Measurements from ENCODE around the gene CAMK2G. TPM values are rescaled to one million over a fixed set of nuclear protein-coding genes. Genes with fewer than 3 reads are reported as not detected.

The CAMK2G gene
- total RNA-seq, 1 donor from 2014 or later: 36.6 TPM

- no peak for DNase-seq (ENCODE audit: low spot score)
- Histone ChIP-seq H4K20me1 (ENCODE audit: low read depth) (no peaks in the 10 kb centered on the region), H3K27ac (no peak overlapping the region), H3K27me3 (no peaks in the 10 kb centered on the region), H3K9ac (no peak overlapping the region), H3K4me2 (no peak overlapping the region), H2AFZ (replicated peaks) (peak overlapping the region; percentile 70), H3K9me3 (ENCODE audit: low read depth) (no peaks in the 10 kb centered on the region), H3K4me3 (no peak overlapping the region), H3K36me3 (no peaks in the 10 kb centered on the region), H3F3A (ENCODE audit: low read depth) (no peaks in the 10 kb centered on the region), H3K79me2 (ENCODE audit: low read depth) (no peaks in the 10 kb centered on the region), H3K4me1 (no peaks in the 10 kb centered on the region)
- Mint-ChIP-seq H3K27me3 (ENCODE audit: insufficient read depth, low read depth) (peaks cover 2% of the 10 kb centered on the region), H3K27ac (no peak overlapping the region), H3K36me3 (no peaks in the 10 kb centered on the region), H3K4me3 (no peak overlapping the region), H3K9me3 (no peaks in the 10 kb centered on the region), H3K4me1 (peaks cover 8% of the 10 kb centered on the region)
- TF ChIP-seq CTCF (IDR thresholded peaks at IDR 0.05) (no peak), EZH2 (IDR thresholded peaks at IDR 0.05) (no peak), EZH2phosphoT487 (IDR thresholded peaks at IDR 0.05) (no peak)
These were observed 14.7 kb upstream of the CAMK2G start for GRCh38 chr10:73889014-73889413.

DNA sequence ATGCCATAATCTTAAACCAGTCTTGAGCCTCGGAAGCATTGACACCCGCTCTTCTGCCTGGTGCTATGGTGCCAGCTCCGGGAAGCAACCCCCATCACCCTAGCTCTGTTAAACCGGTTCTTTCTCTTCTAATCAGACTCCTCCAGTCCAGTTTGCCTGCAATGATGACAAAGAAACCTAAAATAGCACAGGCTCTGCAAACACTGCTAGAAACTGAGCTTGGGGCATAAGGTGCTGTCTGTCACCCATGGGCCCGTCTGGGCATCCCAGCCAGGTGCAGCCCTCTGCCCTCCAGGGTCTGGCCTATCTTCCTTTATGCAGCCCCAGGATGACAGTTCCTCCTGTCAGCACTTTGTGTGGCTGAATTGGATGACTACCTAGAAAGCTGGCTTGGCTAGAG lies 14.2 kb upstream of the CAMK2G start:
- H3K27ac Mint-ChIP-seq: peak overlapping the region; percentile 43
- H3K36me3 ChIP-seq: no peaks in the 10 kb centered on the region
- no peaks in the 10 kb centered on the region for H3K79me2 ChIP-seq (ENCODE audit: low read depth)
- no peak for TF ChIP-seq EZH2 (IDR thresholded peaks at IDR 0.05)
- no peak overlapping the region for H3K4me3 Mint-ChIP-seq
- no peak for DNase-seq (ENCODE audit: low spot score)
- no peaks in the 10 kb centered on the region for H4K20me1 ChIP-seq (ENCODE audit: low read depth)
- no peak overlapping the region for H3K9ac ChIP-seq
- no peaks in the 10 kb centered on the region for H3K9me3 Mint-ChIP-seq
- no peak overlapping the region for H3K27ac ChIP-seq
- no peaks in the 10 kb centered on the region for H3K36me3 Mint-ChIP-seq
- no peaks in the 10 kb centered on the region for H3K27me3 ChIP-seq
- H3K4me1 ChIP-seq: no peaks in the 10 kb centered on the region
- no peak overlapping the region for H3K4me3 ChIP-seq
- no peak overlapping the region for H3K4me2 ChIP-seq
- H3K27me3 Mint-ChIP-seq (ENCODE audit: insufficient read depth, low read depth): peaks cover 2% of the 10 kb centered on the region
- H3F3A ChIP-seq (ENCODE audit: low read depth): no peaks in the 10 kb centered on the region
- no peaks in the 10 kb centered on the region for H3K9me3 ChIP-seq (ENCODE audit: low read depth)
- H3K4me1 Mint-ChIP-seq: peaks cover 8% of the 10 kb centered on the region
- H2AFZ ChIP-seq (replicated peaks): peak overlapping the region; percentile 70

- Mint-ChIP-seq H3K4me1 (peaks cover 8% of the 10 kb centered on the region), H3K27ac (no peak overlapping the region), H3K27me3 (ENCODE audit: insufficient read depth, low read depth) (no peaks in the 10 kb centered on the region), H3K9me3 (no peaks in the 10 kb centered on the region), H3K36me3 (no peaks in the 10 kb centered on the region), H3K4me3 (no peak overlapping the region)
- Histone ChIP-seq H3K27me3 (no peaks in the 10 kb centered on the region), H2AFZ (replicated peaks) (peak overlapping the region; percentile 45), H3K4me3 (no peak overlapping the region), H3K4me1 (no peaks in the 10 kb centered on the region), H3F3A (ENCODE audit: low read depth) (no peaks in the 10 kb centered on the region), H4K20me1 (ENCODE audit: low read depth) (no peaks in the 10 kb centered on the region), H3K9ac (no peak overlapping the region), H3K79me2 (ENCODE audit: low read depth) (no peaks in the 10 kb centered on the region), H3K4me2 (no peak overlapping the region), H3K36me3 (no peaks in the 10 kb centered on the region), H3K9me3 (ENCODE audit: low read depth) (no peaks in the 10 kb centered on the region), H3K27ac (no peak overlapping the region)
- TF ChIP-seq EZH2phosphoT487 (IDR thresholded peaks at IDR 0.05) (no peak), EZH2 (IDR thresholded peaks at IDR 0.05) (no peak), CTCF (IDR thresholded peaks at IDR 0.05) (no peak)
- DNase-seq (ENCODE audit: low spot score): no peak
These were observed 13.1 kb upstream of the CAMK2G start for GRCh38 chr10:73887294-73888039.

DNA sequence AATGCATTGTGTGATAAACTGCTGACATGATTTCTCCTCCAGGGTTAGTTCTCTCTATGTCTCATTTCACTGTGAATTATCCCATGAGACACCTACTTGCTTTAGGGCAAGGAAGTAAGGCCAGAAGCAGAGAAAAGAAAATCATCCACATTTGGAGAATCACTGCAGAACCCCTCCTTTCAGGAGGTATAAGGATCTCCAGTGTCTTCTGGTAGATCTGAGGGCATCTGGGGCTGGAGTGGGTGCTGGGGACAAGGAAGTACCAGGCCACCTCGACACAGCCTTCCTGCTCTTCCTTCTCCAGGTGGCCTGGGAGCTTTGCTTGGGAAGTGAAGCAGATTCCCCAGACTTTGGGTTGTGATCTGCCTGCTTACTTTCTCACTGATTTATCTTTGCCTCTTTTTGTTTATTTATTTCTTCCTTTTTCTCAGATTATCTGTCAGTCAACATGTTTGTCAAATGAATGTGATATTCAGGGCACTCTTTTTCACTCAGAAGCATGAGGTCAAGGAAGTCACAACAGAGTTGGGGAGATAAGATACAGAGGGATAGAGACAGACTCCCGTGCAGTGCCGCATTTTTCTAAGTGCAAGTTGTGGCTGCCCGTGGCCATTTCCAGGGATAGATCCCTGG lies 12.4 kb upstream of the CAMK2G start:
- H3K4me3 Mint-ChIP-seq: no peak overlapping the region
- DNase-seq (ENCODE audit: low spot score): no peak
- no peak overlapping the region for H3K27ac ChIP-seq

More for the DNA sequence above, 12.4 kb upstream of the CAMK2G start:
- no peaks in the 10 kb centered on the region for H4K20me1 ChIP-seq (ENCODE audit: low read depth)
- H2AFZ ChIP-seq (replicated peaks): peak overlapping the region; percentile 45
- no peak for TF ChIP-seq CTCF (IDR thresholded peaks at IDR 0.05)
- TF ChIP-seq EZH2 (IDR thresholded peaks at IDR 0.05): no peak
- no peak for TF ChIP-seq EZH2phosphoT487 (IDR thresholded peaks at IDR 0.05)
- no peaks in the 10 kb centered on the region for H3K36me3 ChIP-seq
- H3K4me3 ChIP-seq: no peak overlapping the region
- Mint-ChIP-seq H3K9me3 (no peaks in the 10 kb centered on the region), H3K27me3 (ENCODE audit: insufficient read depth, low read depth) (no peaks in the 10 kb centered on the region), H3K36me3 (no peaks in the 10 kb centered on the region), H3K4me1 (peaks cover 6% of the 10 kb centered on the region), H3K27ac (no peak overlapping the region)
- no peak overlapping the region for H3K4me2 ChIP-seq
- H3F3A ChIP-seq (ENCODE audit: low read depth): no peaks in the 10 kb centered on the region
- H3K79me2 ChIP-seq (ENCODE audit: low read depth): no peaks in the 10 kb centered on the region
- no peaks in the 10 kb centered on the region for H3K27me3 ChIP-seq
- no peak overlapping the region for H3K9ac ChIP-seq
- no peaks in the 10 kb centered on the region for H3K9me3 ChIP-seq (ENCODE audit: low read depth)
- no peaks in the 10 kb centered on the region for H3K4me1 ChIP-seq

All from neural progenitor cell (in vitro differentiated cells).